ENCODE data around the gene CLK4.

The CLK4 gene

DNA sequence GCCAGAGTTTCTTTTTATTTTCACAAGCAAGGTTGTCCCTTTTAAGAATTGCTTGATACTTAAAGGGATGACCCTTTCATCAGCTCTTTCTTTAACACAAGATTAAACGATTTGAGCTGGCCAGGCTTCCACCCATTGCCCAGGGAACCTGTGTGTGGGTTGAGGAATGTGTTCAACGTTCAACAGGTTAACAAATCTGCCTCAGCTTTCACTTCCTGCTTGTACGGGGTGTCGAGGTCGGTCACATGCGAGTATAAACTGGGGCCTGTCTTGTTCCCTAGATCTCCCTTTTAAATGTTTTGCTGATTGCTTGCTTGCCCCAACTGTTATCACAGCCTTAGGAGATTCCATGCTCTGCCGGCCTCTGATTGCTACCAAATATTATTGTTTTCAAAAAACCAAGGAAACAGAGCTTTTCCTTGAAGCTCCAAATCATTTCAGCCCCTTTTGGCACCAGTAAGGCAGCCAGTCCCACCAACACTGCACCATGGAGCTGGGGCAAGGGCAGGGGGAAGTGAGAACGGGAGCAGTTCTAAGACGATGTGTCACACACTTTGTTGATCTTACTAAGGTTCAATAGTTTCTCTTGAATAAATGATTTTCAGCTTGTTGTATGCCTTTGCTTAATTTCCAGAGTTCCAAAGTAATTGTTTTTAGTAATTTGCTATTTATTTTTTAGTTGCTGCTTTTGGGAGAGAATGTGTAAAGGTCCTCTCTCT lies 10.7 kb upstream of the CLK4 start:
- peaks cover 11% of the 10 kb centered on the region; the same call in 1 of the 2 replicates for H3K9me3 ChIP-seq (ENCODE audit: insufficient read depth, low read length)
- no peak overlapping the region for H3K9ac ChIP-seq (ENCODE audit: insufficient read length, low read depth)
- H3K27me3 ChIP-seq (ENCODE audit: insufficient read depth, insufficient read length) = no peaks in the 10 kb centered on the region
- H3K4me1 ChIP-seq (ENCODE audit: insufficient read depth, insufficient read length) = peaks cover 3% of the 10 kb centered on the region
- TF ChIP-seq SUZ12 (IDR thresholded peaks at IDR 0.05; ENCODE audit: extremely low read depth, insufficient read depth, insufficient read length) = no peak
- no peak for TF ChIP-seq YY1 (IDR thresholded peaks at IDR 0.05; ENCODE audit: insufficient read depth, insufficient read length)
- TF ChIP-seq ZNF274 (IDR thresholded peaks at IDR 0.05; ENCODE audit: low read depth, low read length) = no peak
- DNase-seq (ENCODE audit: low read depth, low spot score) = no peak
- H3K36me3 ChIP-seq (ENCODE audit: insufficient read depth, insufficient read length, low read length) = no peaks in the 10 kb centered on the region
- no peak overlapping the region for H3K4me3 ChIP-seq (ENCODE audit: insufficient read length, low read depth)

DNA sequence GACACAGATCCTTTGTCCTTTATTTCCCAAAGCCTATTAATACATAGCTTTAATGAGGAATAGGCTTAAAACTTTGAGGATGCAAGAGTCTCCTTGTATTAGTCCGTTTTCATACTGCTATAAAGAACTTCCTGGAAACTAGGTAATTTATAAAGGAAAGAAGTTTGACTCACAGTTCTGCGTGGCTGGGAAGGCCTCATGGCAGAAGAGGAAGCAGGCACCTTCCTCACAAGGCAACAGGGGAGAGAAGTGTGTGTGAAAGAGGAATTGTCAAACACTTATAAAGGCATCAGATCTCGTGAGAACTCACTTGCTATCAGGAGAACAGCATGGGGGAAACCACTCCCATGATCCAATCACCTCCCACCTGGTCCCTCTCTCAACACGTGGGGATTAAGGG lies 5.4 kb upstream of the CLK4 start:
- H3K9me3 ChIP-seq (ENCODE audit: insufficient read depth, low read length) = no peaks in the 10 kb centered on the region; the same call in 1 of the 2 replicates
- H3K27me3 ChIP-seq (ENCODE audit: insufficient read depth, insufficient read length) = no peaks in the 10 kb centered on the region
- no peak for TF ChIP-seq ZNF274 (IDR thresholded peaks at IDR 0.05; ENCODE audit: low read depth, low read length)
- no peak for TF ChIP-seq SUZ12 (IDR thresholded peaks at IDR 0.05; ENCODE audit: extremely low read depth, insufficient read depth, insufficient read length)
- TF ChIP-seq YY1 (IDR thresholded peaks at IDR 0.05; ENCODE audit: insufficient read depth, insufficient read length) = no peak
- no peaks in the 10 kb centered on the region for H3K4me1 ChIP-seq (ENCODE audit: insufficient read depth, insufficient read length)
- no peak overlapping the region for H3K4me3 ChIP-seq (ENCODE audit: insufficient read length, low read depth)
- no peak for DNase-seq (ENCODE audit: low read depth, low spot score)
- H3K9ac ChIP-seq (ENCODE audit: insufficient read length, low read depth) = no peak overlapping the region
- H3K36me3 ChIP-seq (ENCODE audit: insufficient read depth, insufficient read length, low read length) = no peaks in the 10 kb centered on the region

DNA sequence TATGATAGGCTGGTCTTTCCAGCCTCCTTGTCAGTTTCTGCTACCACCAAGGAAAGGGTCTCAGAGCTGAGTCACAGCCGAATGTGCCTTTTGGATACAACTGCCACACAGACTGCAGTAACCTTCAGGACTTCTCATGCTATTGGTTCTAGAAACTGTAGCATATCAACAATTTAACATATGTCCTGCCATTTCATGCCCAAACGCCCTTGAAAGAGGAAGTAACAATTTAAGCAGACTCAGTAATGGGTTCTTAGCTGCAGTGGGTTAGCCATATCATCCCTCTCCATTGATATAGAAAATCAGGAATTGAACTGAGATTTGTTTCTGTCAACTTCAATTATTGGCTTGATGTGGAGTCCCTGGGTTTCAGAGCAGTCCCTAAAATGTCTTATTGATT lies 4.1 kb upstream of the CLK4 start:
- H3K4me3 ChIP-seq (ENCODE audit: insufficient read length, low read depth) = no peak overlapping the region
- H3K9me3 ChIP-seq (ENCODE audit: insufficient read depth, low read length) = no peaks in the 10 kb centered on the region; the same call in 1 of the 2 replicates
- no peaks in the 10 kb centered on the region for H3K4me1 ChIP-seq (ENCODE audit: insufficient read depth, insufficient read length)

DNA sequence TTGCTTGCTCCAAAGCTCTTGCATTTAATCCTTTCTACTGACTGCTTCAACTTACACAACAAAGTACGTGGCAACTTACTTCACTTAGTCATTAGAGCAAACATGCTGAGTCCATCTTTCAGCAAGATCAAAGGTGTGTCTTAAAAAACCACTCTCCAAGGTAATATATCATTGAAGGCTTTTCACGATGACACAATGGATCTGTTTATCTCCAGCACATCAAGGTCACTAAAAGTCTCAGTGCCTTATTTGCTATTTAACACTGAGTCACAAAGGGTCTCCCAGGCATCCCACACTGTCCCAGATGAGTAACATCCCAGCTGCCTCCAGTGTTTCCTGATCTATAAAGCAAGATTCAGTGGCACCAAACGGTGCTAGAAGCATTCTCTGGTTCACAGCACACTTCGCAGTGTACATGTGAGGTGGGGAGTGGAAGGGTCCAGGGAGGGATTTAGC lies 3.7 kb upstream of the CLK4 start:
- no peak for DNase-seq (ENCODE audit: low read depth, low spot score)
- Histone ChIP-seq H3K9ac (ENCODE audit: insufficient read length, low read depth) (no peak overlapping the region), H3K36me3 (ENCODE audit: insufficient read depth, insufficient read length, low read length) (no peaks in the 10 kb centered on the region), H3K9me3 (ENCODE audit: insufficient read depth, low read length) (no peaks in the 10 kb centered on the region; the same call in 1 of the 2 replicates), H3K4me1 (ENCODE audit: insufficient read depth, insufficient read length) (no peaks in the 10 kb centered on the region), H3K4me3 (ENCODE audit: insufficient read length, low read depth) (no peak overlapping the region), H3K27me3 (ENCODE audit: insufficient read depth, insufficient read length) (no peaks in the 10 kb centered on the region)
- TF ChIP-seq SUZ12 (IDR thresholded peaks at IDR 0.05; ENCODE audit: extremely low read depth, insufficient read depth, insufficient read length) = no peak

More for the DNA sequence above, 4.1 kb upstream of the CLK4 start:
- Histone ChIP-seq H3K9ac (ENCODE audit: insufficient read length, low read depth) (no peak overlapping the region), H3K27me3 (ENCODE audit: insufficient read depth, insufficient read length) (no peaks in the 10 kb centered on the region), H3K36me3 (ENCODE audit: insufficient read depth, insufficient read length, low read length) (no peaks in the 10 kb centered on the region)
- TF ChIP-seq YY1 (IDR thresholded peaks at IDR 0.05; ENCODE audit: insufficient read depth, insufficient read length) (no peak), ZNF274 (IDR thresholded peaks at IDR 0.05; ENCODE audit: low read depth, low read length) (no peak), SUZ12 (IDR thresholded peaks at IDR 0.05; ENCODE audit: extremely low read depth, insufficient read depth, insufficient read length) (no peak)
- no peak for DNase-seq (ENCODE audit: low read depth, low spot score)

DNA sequence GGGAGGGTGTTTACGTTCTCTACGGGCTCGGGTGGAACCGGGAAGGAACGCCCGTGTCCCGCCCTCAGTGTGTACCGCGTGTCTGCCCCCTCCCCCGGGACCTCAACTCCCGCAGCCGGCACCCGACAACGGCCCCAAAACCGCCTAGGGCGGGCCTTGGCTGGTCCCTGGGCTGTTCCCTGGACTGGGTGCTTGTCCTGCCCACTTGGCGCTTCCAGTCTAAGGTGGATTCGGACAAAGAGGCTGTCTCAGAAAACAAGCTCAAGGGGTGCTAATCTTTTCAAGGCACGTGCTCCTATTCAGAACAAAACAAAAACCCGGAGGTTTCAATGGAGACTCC lies 379 bp upstream of the CLK4 start:
- H3K4me1 ChIP-seq (ENCODE audit: insufficient read depth, insufficient read length) = no peaks in the 10 kb centered on the region
- peaks cover 12% of the 10 kb centered on the region for H3K36me3 ChIP-seq (ENCODE audit: insufficient read depth, insufficient read length, low read length)
- no peak for TF ChIP-seq YY1 (IDR thresholded peaks at IDR 0.05; ENCODE audit: insufficient read depth, insufficient read length)
- no peaks in the 10 kb centered on the region; the same call in 1 of the 2 replicates for H3K9me3 ChIP-seq (ENCODE audit: insufficient read depth, low read length)
- H3K9ac ChIP-seq (ENCODE audit: insufficient read length, low read depth) = no peak overlapping the region
- no peaks in the 10 kb centered on the region for H3K27me3 ChIP-seq (ENCODE audit: insufficient read depth, insufficient read length)
- DNase-seq (ENCODE audit: low read depth, low spot score) = peak; percentile 5
- peak overlapping the region; percentile 34 for H3K4me3 ChIP-seq (ENCODE audit: insufficient read length, low read depth)

DNA sequence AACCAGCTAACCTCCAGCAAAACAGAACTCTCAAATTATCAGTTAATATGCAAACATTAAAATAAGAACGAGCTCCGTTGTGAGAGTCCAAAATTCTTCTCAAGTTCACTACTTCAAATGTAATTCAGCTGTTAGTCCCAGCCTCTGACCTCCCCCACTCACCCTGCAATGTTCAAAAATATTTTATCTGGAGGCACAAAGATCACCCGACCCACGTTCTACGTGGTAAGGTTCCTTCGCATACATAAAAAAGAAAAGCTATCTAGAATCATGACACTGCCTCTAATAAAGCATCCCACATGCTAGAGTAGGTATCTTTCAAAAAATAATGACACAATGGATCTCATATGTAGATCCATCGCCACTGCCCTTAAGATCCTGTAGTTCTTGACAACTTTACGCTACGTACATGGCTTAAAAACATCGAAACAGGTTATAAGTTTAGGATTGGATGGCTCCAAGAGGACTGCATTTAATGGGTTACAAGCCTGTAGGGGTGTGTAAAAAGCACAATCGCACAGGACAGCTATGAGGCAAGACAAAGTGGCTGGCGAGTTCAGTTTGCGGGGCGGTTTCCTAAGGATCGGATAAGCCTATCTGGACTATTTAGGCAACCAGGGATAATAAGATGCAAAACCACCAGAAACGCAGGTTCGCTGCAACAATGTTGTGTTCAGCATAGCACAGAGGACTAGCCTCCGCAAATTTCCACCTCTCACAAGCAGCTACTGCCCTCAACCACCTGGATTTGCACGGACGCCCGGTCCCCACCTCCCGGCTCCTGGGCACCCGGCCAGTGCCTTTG lies 969 bp downstream of the CLK4 start:
- H3K9ac ChIP-seq (ENCODE audit: insufficient read length, low read depth) = peak overlapping the region; percentile 95
- H3K36me3 ChIP-seq (ENCODE audit: insufficient read depth, insufficient read length, low read length) = peaks cover 25% of the 10 kb centered on the region
- no peaks in the 10 kb centered on the region; the same call in 1 of the 2 replicates for H3K9me3 ChIP-seq (ENCODE audit: insufficient read depth, low read length)
- peak; percentile 2 for DNase-seq (ENCODE audit: low read depth, low spot score)
- no peak for TF ChIP-seq SUZ12 (IDR thresholded peaks at IDR 0.05; ENCODE audit: extremely low read depth, insufficient read depth, insufficient read length)
- TF ChIP-seq ZNF274 (IDR thresholded peaks at IDR 0.05; ENCODE audit: low read depth, low read length) = no peak
- no peak for TF ChIP-seq YY1 (IDR thresholded peaks at IDR 0.05; ENCODE audit: insufficient read depth, insufficient read length)
- H3K4me3 ChIP-seq (ENCODE audit: insufficient read length, low read depth) = peak overlapping the region; percentile 72
- H3K4me1 ChIP-seq (ENCODE audit: insufficient read depth, insufficient read length) = no peaks in the 10 kb centered on the region
- H3K27me3 ChIP-seq (ENCODE audit: insufficient read depth, insufficient read length) = no peaks in the 10 kb centered on the region
